HepG2 (cell line): Measurements from ENCODE around the gene GALNT18. TPM values are rescaled to one million over a fixed set of nuclear protein-coding genes. Genes with fewer than 3 reads are reported as not detected.

Experiments
- ATAC-seq: fragments of 200-7000 bp; cut with Tn5 transposase; 3 replicates; pipeline ENCODE4 v1.9.1; 2020; ENCODE audit warnings: mild to moderate bottlenecking, moderate library complexity
- BruUV-seq: library from RNA; stranded (reverse); fragments of 400-500 nt; replicated peaks from 2 replicates; lab custom pipeline; 2021; lab: Mats Ljungman, UMichigan
- CTCF ChIA-PET: fragments of 300-600 bp; formaldehyde crosslinking; extraction: SDS; loops from one replicate; lab custom pipeline; 2021; ENCODE audit warnings: low total read pairs, inconsistent platforms, low intra/inter-chr PET ratio; lab: Yijun Ruan, JAX
- POLR2A ChIA-PET: fragments of 350-600 bp; sonication (Branson Sonifier 250); formaldehyde crosslinking; loops from one replicate; lab custom pipeline; 2020; ENCODE audit warnings: antibody characterized with exemption, inconsistent platforms; lab: Yijun Ruan, JAX
- DNase-seq: peaks from one replicate; pipeline ENCODE4 v3.0.0-alpha.2; 2015; ENCODE audit warnings: low spot score
- FAIRE-seq: peaks from 3 replicates; lab custom pipeline; 2011; peaks lifted over from hg19 to GRCh38; lab: Jason Lieb, UNC
- H2AFZ ChIP-seq: one replicate; pipeline ENCODE4 v1.6.1; 2011; ENCODE audit warnings: low read length, inconsistent platforms
- H3K27ac ChIP-seq: fragments of 300-600 bp; 3 replicates; pipeline ENCODE4 v1.8.0; 2011; ENCODE audit warnings: mixed run types, mild to moderate bottlenecking, mixed read lengths, low read length, inconsistent platforms; ENCODE audit not compliant: insufficient read depth; ENCODE audit errors: extremely low read length
- H3K27me3 ChIP-seq, 2 experiments: fragments of 200-600 bp in 1 of 2; 2 replicates in 1 of 2; 3 replicates in 1 of 2; pipeline versions ENCODE4 v1.6.0 to v1.8.0; 2011; ENCODE audit warnings: low read length in 2 of 2, mild to moderate bottlenecking in 2 of 2, moderate library complexity in 2 of 2, inconsistent platforms in 1 of 2; ENCODE audit not compliant: insufficient read depth in 2 of 2, control insufficient read depth in 1 of 2
- H3K36me3 ChIP-seq, 2 experiments: fragments of 200-600 bp in 1 of 2; replicated peaks in 1 of 2; 2 replicates in 1 of 2; 3 replicates in 1 of 2; pipeline versions ENCODE4 v1.5.1 to v1.8.0; 2011; ENCODE audit warnings: low read length in 2 of 2, inconsistent platforms in 1 of 2; ENCODE audit not compliant: insufficient read depth in 2 of 2, control insufficient read depth in 1 of 2
- H3K4me1 ChIP-seq: 2 replicates; pipeline ENCODE4 v1.5.1; 2012; ENCODE audit warnings: low read length, inconsistent platforms; ENCODE audit not compliant: insufficient read depth
- H3K4me2 ChIP-seq: 2 replicates; pipeline ENCODE4 v1.6.0; 2011; ENCODE audit warnings: low read depth, low read length, inconsistent platforms
- H3K4me3 ChIP-seq, 3 experiments: fragments of 200-600 bp in 1 of 3; sonication (generic), shearing (Covaris generic) in 1 of 3; replicated peaks in 1 of 3; 2 replicates each; pipeline ENCODE4 v1.5.1; 2011 to 2016; ENCODE audit warnings: low read length in 3 of 3, inconsistent platforms in 2 of 3, low read depth in 2 of 3, mild to moderate bottlenecking in 2 of 3, control low read depth in 1 of 3, mixed read lengths in 1 of 3; ENCODE audit not compliant: insufficient read depth in 1 of 3
- H3K79me2 ChIP-seq: one replicate; pipeline ENCODE4 v1.6.1; 2011; ENCODE audit warnings: low read length, inconsistent platforms; ENCODE audit not compliant: insufficient read depth
- H3K9ac ChIP-seq: 2 replicates; pipeline ENCODE4 v1.6.0; 2011; ENCODE audit warnings: mild to moderate bottlenecking, low read depth, low read length, inconsistent platforms; ENCODE audit not compliant: insufficient read depth
- H3K9me3 ChIP-seq: 2 replicates; pipeline ENCODE4 v1.5.1; 2012; ENCODE audit warnings: mild to moderate bottlenecking, low read length
- H4K20me1 ChIP-seq: 2 replicates; pipeline ENCODE4 v1.6.0; 2011; ENCODE audit warnings: inconsistent platforms, mild to moderate bottlenecking, low read length, moderate library complexity; ENCODE audit not compliant: insufficient read depth
- GABPA ChIP-seq, 2 experiments: IDR thresholded peaks; 2 replicates each; pipeline ENCODE4 v1.6.1; 2011 to 2016; ENCODE audit warnings: low read depth in 2 of 2, low read length in 1 of 2, missing biosample characterization in 1 of 2, missing genetic modification characterization in 1 of 2
- HNF4A ChIP-seq: sonication (generic); formaldehyde crosslinking; IDR thresholded peaks from 2 replicates; pipeline ENCODE4 v1.4.0; 2020; ENCODE audit warnings: missing genetic modification reagents
- HNF4G ChIP-seq, 2 experiments: sonication (generic) in 1 of 2; formaldehyde crosslinking in 1 of 2; IDR thresholded peaks; 2 replicates each; pipeline versions ENCODE4 v1.4.0 to v1.6.1; 2011 to 2020; ENCODE audit warnings: borderline replicate concordance in 2 of 2, low read depth in 2 of 2, mild to moderate bottlenecking in 2 of 2, low read length in 1 of 2, missing genetic modification reagents in 1 of 2, moderate library complexity in 1 of 2
- KDM3A ChIP-seq: IDR thresholded peaks from 2 replicates; pipeline ENCODE4 v1.6.1; 2018; ENCODE audit warnings: low read depth, missing compliant biosample characterization
- MAFK ChIP-seq, 2 experiments: IDR thresholded peaks in 1 of 2; conservative IDR thresholded peaks in 1 of 2; 2 replicates each; pipeline ENCODE4 v1.6.1; 2011; ENCODE audit warnings: improper control_type of control experiment in 2 of 2, low read length in 2 of 2
- NR2F1 ChIP-seq, 2 experiments: fragments of 450-650 bp in 1 of 2; formaldehyde crosslinking in 1 of 2; IDR thresholded peaks; 2 replicates each; pipeline versions ENCODE4 v1.5.0 to v1.6.1; 2016 to 2020; ENCODE audit warnings: mild to moderate bottlenecking in 1 of 2, missing compliant biosample characterization in 1 of 2, missing genetic modification reagents in 1 of 2, moderate library complexity in 1 of 2
- SOX6 ChIP-seq, 2 experiments: fragments of 450-650 bp in 1 of 2; sonication (generic) in 1 of 2; formaldehyde crosslinking in 1 of 2; IDR thresholded peaks; 2 replicates each; pipeline versions ENCODE4 v1.4.0 to v1.6.1; 2017 to 2020; ENCODE audit warnings: antibody characterized with exemption in 1 of 2, mild to moderate bottlenecking in 1 of 2, missing genetic modification reagents in 1 of 2
- SYNCRIP ChIP-seq: fragments of 200-400 bp; formaldehyde crosslinking; IDR thresholded peaks from 2 replicates; pipeline ENCODE4 v1.6.1; 2018; ENCODE audit warnings: mild to moderate bottlenecking, low read depth, low read length; ENCODE audit not compliant: insufficient read depth
- ZNF160 ChIP-seq: sonication (generic); formaldehyde crosslinking; IDR thresholded peaks from 2 replicates; pipeline ENCODE4 v1.8.0; 2022; ENCODE audit warnings: mild to moderate bottlenecking, inconsistent platforms, missing genetic modification reagents
- ZNF317 ChIP-seq: sonication (generic); formaldehyde crosslinking; IDR thresholded peaks from 2 replicates; pipeline ENCODE4 v1.5.0; 2020; ENCODE audit warnings: mild to moderate bottlenecking, missing genetic modification reagents
- ZNF569 ChIP-seq: sonication (generic); formaldehyde crosslinking; IDR thresholded peaks from 2 replicates; pipeline ENCODE4 v1.5.0; 2020; ENCODE audit warnings: mild to moderate bottlenecking, missing genetic modification reagents, moderate library complexity, borderline replicate concordance
- WGBS: methylation state at CpG from one replicate; pipeline ENCODE4 v1.1.6; 2017; ENCODE audit warnings: low lambda C conversion rate; 5-methylcytosine and 5-hydroxymethylcytosine counted together
- in situ Hi-C: cut with HindIII; loops from 2 replicates; pipeline ENCODE4 v1.10.0; 2017; ENCODE audit warnings: low pct_unique_long_range_greater_than_20kb; ENCODE audit not compliant: extremely low pct_ligation_motif_present
- intact Hi-C: fragments of 100-400 bp; cut with micrococcal nuclease; formaldehyde crosslinking; loops from one replicate; pipeline ENCODE4 v1.10.0; 2022; ENCODE audit not compliant: unreplicated experiment
- polyA plus RNA-seq, 8 experiments: library from polyadenylated mRNA; depleted of rRNA in 3 of 8; stranded (reverse) in 7 of 8; unstranded in 1 of 8; fragments of >200 nt; fragmentation: Illumina TruSeq in 4 of 8; extraction: Trizol in 4 of 8; gene quantifications; 2 replicates each; pipeline versions ENCODE4 v1.2.1 to v1.2.3, GENCODE V29; 2011 to 2016; ENCODE audit warnings: low read depth in 4 of 8, missing spikeins in 1 of 8, mixed read lengths in 1 of 8; ENCODE audit not compliant: insufficient read depth in 1 of 8
- total RNA-seq, 5 experiments: library from RNA; depleted of rRNA; stranded (reverse); fragments of >200 nt; fragmentation: Illumina TruSeq; extraction: Trizol; gene quantifications; 2 replicates each; pipeline ENCODE4 v1.2.3, GENCODE V29; 2016; ENCODE audit warnings: low read depth in 1 of 5

Gene GALNT18
- total and polyA plus RNA-seq, 2 of the 13 experiments (the other 11 are each of a cell fraction or from before 2014, with no cell fraction given), result 0.11 TPM; not detected in 1

GRCh38 chr11:11387622-11388305, 234.0 kb downstream of the GALNT18 start:
- CTCF ChIA-PET, result no interaction called here
- Histone ChIP-seq H3K4me1 (no peaks in the 10 kb centered on the region), H4K20me1 (no peaks in the 10 kb centered on the region), H3K9ac (no peak overlapping the region), H2AFZ (no peak overlapping the region), H3K4me3 (no peak overlapping the region), H3K79me2 (no peaks in the 10 kb centered on the region), H3K27me3 (peaks cover 0 to 5% of the 10 kb centered on the region in 2 experiments; a peak in 2 of 5 replicates), H3K4me2 (no peak overlapping the region), H3K36me3 (no peaks in the 10 kb centered on the region), H3K27ac (no peak overlapping the region), H3K9me3 (no peaks in the 10 kb centered on the region)
- no TSS peak for BruUV-seq
- in situ Hi-C loops, result no loop called here
- DNase-seq, result no peak
- WGBS, result 33% methylated on average over 10 of the region's 10 CpGs
- TF ChIP-seq SOX6 (IDR thresholded peaks at IDR 0.05) (no peak), SOX6 (CRISPR knock-in tag; IDR thresholded peaks at IDR 0.05) (no peak), MAFK (conservative IDR thresholded peaks at IDR 0.05 in 1 of 2, IDR thresholded peaks at IDR 0.05 in 1 of 2; ENCODE audit: low read length in 2 of 2) (0 out of 4 replicates have a peak, but pooled peaks of 1 of the 2 experiments have one; percentile 1), ZNF317 (CRISPR knock-in tag) (no peak), GABPA (IDR thresholded peaks at IDR 0.05; ENCODE audit: low read depth, low read length) (no peak), GABPA (CRISPR knock-in tag; IDR thresholded peaks at IDR 0.05; ENCODE audit: low read depth) (no peak), HNF4G (IDR thresholded peaks at IDR 0.05; ENCODE audit: borderline replicate concordance, low read depth, low read length) (no peak), HNF4G (CRISPR knock-in tag; IDR thresholded peaks at IDR 0.05; ENCODE audit: borderline replicate concordance, low read depth) (no peak), ZNF160 (CRISPR knock-in tag) (no peak)
- FAIRE-seq, result no peak
- ATAC-seq, result no peak
- POLR2A ChIA-PET, result no interaction called here
- intact Hi-C loops, result no loop called here

- TF ChIP-seq SYNCRIP (no peak), HNF4A (no peak), NR2F1 (CRISPR knock-in tag; IDR thresholded peaks at IDR 0.05) (no peak), ZNF569 (CRISPR knock-in tag) (no peak), KDM3A (no peak)
- intact Hi-C loops (no loop called here), in situ Hi-C loops (no loop called here)
- no peaks in the 10 kb centered on the region for H3K36me3 ChIP-seq
- ChIA-PET CTCF (no interaction called here), POLR2A (no interaction called here)
- H2AFZ ChIP-seq, result no peak overlapping the region
- WGBS, result 23% methylated on average over 4 of the region's 4 CpGs
- H3K9me3 ChIP-seq, result no peaks in the 10 kb centered on the region
- H3K27me3 ChIP-seq, result peaks cover 0 to 1% of the 10 kb centered on the region in 2 experiments; a peak in 2 of 5 replicates
- H3K9ac ChIP-seq, result no peak overlapping the region
- H4K20me1 ChIP-seq, result no peaks in the 10 kb centered on the region
- H3K79me2 ChIP-seq, result no peaks in the 10 kb centered on the region
- BruUV-seq, result no TSS peak
- no peak for ATAC-seq
- no peak overlapping the region for H3K4me3 ChIP-seq
- no peaks in the 10 kb centered on the region for H3K4me1 ChIP-seq
- no peak overlapping the region for H3K27ac ChIP-seq
- H3K4me2 ChIP-seq, result no peak overlapping the region
- FAIRE-seq, result no peak
- DNase-seq, result no peak
These were observed 234.6 kb downstream of the GALNT18 start for GRCh38 chr11:11387207-11387606.
